GM12878 (cell line): Measurements from ENCODE around the gene LMF1. TPM values are rescaled to one million over a fixed set of nuclear protein-coding genes. Genes with fewer than 3 reads are reported as not detected.

Experiments used
- ATAC-seq: fragments of 200-7000 bp; cut with Tn5 transposase; 3 replicates; pipeline ENCODE4 v1.9.1; 2020; ENCODE audit warnings: mild to moderate bottlenecking, moderate library complexity
- BruUV-seq: library from RNA; stranded (reverse); fragments of 400-500 nt; replicated peaks from 2 replicates; lab custom pipeline; 2021; lab: Mats Ljungman, UMichigan
- CTCF ChIA-PET: fragments of 300-600 bp; sonication (Branson Sonifier 250); formaldehyde crosslinking; extraction: SDS; loops from one replicate; lab custom pipeline; 2021; ENCODE audit warnings: inconsistent platforms; lab: Yijun Ruan, JAX
- POLR2A ChIA-PET: fragments of 350-600 bp; formaldehyde crosslinking; extraction: SDS; loops from one replicate; lab custom pipeline; 2021; ENCODE audit warnings: inconsistent platforms; lab: Charles Lee
- RAD21 ChIA-PET: fragments of 300-600 bp; sonication (Branson Sonifier 250); formaldehyde crosslinking; loops from one replicate; lab custom pipeline; 2023; ENCODE audit warnings: antibody characterized with exemption; ENCODE audit not compliant: unreplicated experiment; lab: Charles Lee
- SMC1A ChIA-PET: fragments of 300-600 bp; sonication (Branson Sonifier 250); formaldehyde crosslinking; loops from one replicate; lab custom pipeline; 2023; ENCODE audit not compliant: unreplicated experiment, uncharacterized antibody; lab: Charles Lee
- DNase-seq: peaks from one replicate; pipeline ENCODE4 v3.0.0-alpha.2; 2011; ENCODE audit warnings: low read depth, low spot score
- FAIRE-seq: peaks from 3 replicates; lab custom pipeline; 2011; peaks lifted over from hg19 to GRCh38; lab: Jason Lieb, UNC
- H2AFZ ChIP-seq: 2 replicates; pipeline ENCODE4 v1.6.0; 2011; ENCODE audit warnings: low read depth, low read length, control low read depth; ENCODE audit not compliant: control insufficient read depth
- H3K27ac ChIP-seq: 2 replicates; pipeline ENCODE4 v1.5.1; 2011; ENCODE audit warnings: control low read depth; ENCODE audit not compliant: control insufficient read depth, insufficient read depth
- H3K27me3 ChIP-seq, 2 experiments: replicated peaks in 1 of 2; 2 replicates each; pipeline versions ENCODE4 v1.6.0 to v1.6.1; 2011; ENCODE audit warnings: low read length in 1 of 2; ENCODE audit not compliant: control insufficient read depth in 2 of 2, insufficient read depth in 2 of 2
- H3K36me3 ChIP-seq, 2 experiments: 2 replicates each; pipeline ENCODE4 v1.5.1; 2011; ENCODE audit warnings: low read length in 1 of 2; ENCODE audit not compliant: control insufficient read depth in 2 of 2, insufficient read depth in 2 of 2
- H3K4me1 ChIP-seq: 2 replicates; pipeline ENCODE4 v1.6.1; 2011; ENCODE audit warnings: mild to moderate bottlenecking, low read length, moderate library complexity, mixed read lengths; ENCODE audit not compliant: control insufficient read depth, insufficient read depth
- H3K4me2 ChIP-seq: 2 replicates; pipeline ENCODE4 v1.6.0; 2011; ENCODE audit warnings: control low read depth; ENCODE audit not compliant: control insufficient read depth, insufficient read depth
- H3K4me3 ChIP-seq: fragments of 200-600 bp; sonication (generic); 2 replicates; pipeline ENCODE4 v1.5.1; 2016
- H3K79me2 ChIP-seq: 2 replicates; pipeline ENCODE4 v1.6.0; 2011; ENCODE audit warnings: low read length; ENCODE audit not compliant: control insufficient read depth, insufficient read depth
- H3K9ac ChIP-seq: 2 replicates; pipeline ENCODE4 v1.8.0; 2011; ENCODE audit warnings: low read length, control low read depth, mixed read lengths; ENCODE audit not compliant: control insufficient read depth, insufficient read depth
- H3K9me3 ChIP-seq: replicated peaks from 3 replicates; pipeline ENCODE4 v1.5.1; 2011; ENCODE audit warnings: mild to moderate bottlenecking, low read length; ENCODE audit not compliant: control insufficient read depth, insufficient read depth
- H4K20me1 ChIP-seq: 2 replicates; pipeline ENCODE4 v1.6.0; 2011; ENCODE audit not compliant: control insufficient read depth, insufficient read depth
- ATF3 ChIP-seq: IDR thresholded peaks from 2 replicates; pipeline ENCODE4 v1.6.1; 2011; ENCODE audit warnings: low read depth, mild to moderate bottlenecking, low read length, moderate library complexity, borderline replicate concordance; ENCODE audit errors: extremely low read depth
- CHD2 ChIP-seq: IDR thresholded peaks from 2 replicates; pipeline ENCODE4 v1.6.1; 2011; ENCODE audit warnings: low read depth, low read length, improper control_type of control experiment, borderline replicate concordance
- CREM ChIP-seq: IDR thresholded peaks from 2 replicates; pipeline ENCODE4 v1.6.1; 2014; ENCODE audit warnings: antibody characterized with exemption, low read depth
- GABPA ChIP-seq: IDR thresholded peaks from 2 replicates; pipeline ENCODE4 v1.6.1; 2014; ENCODE audit warnings: antibody characterized with exemption, low read depth, mild to moderate bottlenecking, inconsistent platforms
- HDAC6 ChIP-seq: fragments of 200-600 bp; sonication (generic); IDR thresholded peaks from one replicate; pipeline ENCODE4 v1.8.0; 2017; ENCODE audit warnings: antibody characterized with exemption; ENCODE audit not compliant: unreplicated experiment
- KLF5 ChIP-seq: fragments of 450-650 bp; IDR thresholded peaks from 2 replicates; pipeline ENCODE4 v1.6.1; 2014; ENCODE audit warnings: mild to moderate bottlenecking; ENCODE audit not compliant: partially characterized antibody
- MYC ChIP-seq: IDR thresholded peaks from 2 replicates; pipeline ENCODE4 v1.6.1; 2011; ENCODE audit warnings: mild to moderate bottlenecking, low read length, moderate library complexity, inconsistent platforms; ENCODE audit not compliant: insufficient read depth, insufficient replicate concordance, insufficient read length, severe bottlenecking
- NFYB ChIP-seq: IDR thresholded peaks from 2 replicates; pipeline ENCODE4 v1.6.1; 2011; ENCODE audit warnings: low read depth, mild to moderate bottlenecking, low read length, improper control_type of control experiment, moderate library complexity; ENCODE audit not compliant: insufficient read depth
- NR2F1 ChIP-seq: fragments of 450-650 bp; conservative IDR thresholded peaks from 2 replicates; pipeline ENCODE4 v1.6.1; 2017; ENCODE audit warnings: mild to moderate bottlenecking
- SIN3A ChIP-seq: IDR thresholded peaks from 2 replicates; pipeline ENCODE4 v1.6.1; 2012; ENCODE audit warnings: low read depth, low read length, improper control_type of control experiment
- SMAD5 ChIP-seq: IDR thresholded peaks from 2 replicates; pipeline ENCODE4 v1.6.1; 2016; ENCODE audit warnings: antibody characterized with exemption, low read depth
- SMC3 ChIP-seq: IDR thresholded peaks from 2 replicates; pipeline ENCODE4 v1.6.1; 2011; ENCODE audit warnings: low read length, improper control_type of control experiment, borderline replicate concordance
- ZBTB4 ChIP-seq: fragments of 450-650 bp; formaldehyde crosslinking; IDR thresholded peaks from 2 replicates; pipeline ENCODE4 v1.4.0; 2022; ENCODE audit warnings: mild to moderate bottlenecking, moderate library complexity
- WGBS: methylation state at CpG from one replicate; pipeline ENCODE4 v1.1.6; 2016; ENCODE audit warnings: low lambda C conversion rate; ENCODE audit not compliant: insufficient replicate concordance, insufficient coverage; ENCODE audit errors: missing lambda C conversion rate; 5-methylcytosine and 5-hydroxymethylcytosine counted together
- in situ Hi-C: fragments of 300-500 bp; cut with MboI; formaldehyde crosslinking; loops from 9 replicates; pipeline ENCODE4 v1.14.3; 2018; ENCODE audit warnings: mixed read lengths
- intact Hi-C: fragments of 100-400 bp; cut with micrococcal nuclease; formaldehyde crosslinking; loops from one replicate; pipeline ENCODE4 v1.14.2; 2022; ENCODE audit not compliant: unreplicated experiment
- polyA plus RNA-seq, 11 experiments: library from polyadenylated mRNA; depleted of rRNA in 4 of 11; unstranded in 6 of 11; stranded (reverse) in 5 of 11; fragments of >200 nt; fragmentation: Nextera tagmentation in 4 of 11; fragmentation: Illumina TruSeq in 1 of 11; extraction: Ambion mirVana in 4 of 11; extraction: Trizol in 1 of 11; gene quantifications; 1 replicate in 1 of 11; 2 replicates in 10 of 11; pipeline versions ENCODE4 v1.2.1 to v1.2.3, GENCODE V29; 2011 to 2016; ENCODE audit warnings: inconsistent platforms in 2 of 11, missing spikeins in 2 of 11, low read depth in 1 of 11
- total RNA-seq, 4 experiments: library from RNA; depleted of rRNA in 3 of 4; stranded (reverse); fragments of >200 nt in 3 of 4; fragmentation: Illumina TruSeq in 1 of 4; extraction: Trizol in 1 of 4; gene quantifications; 2 replicates each; pipeline versions ENCODE4 v1.2.1 to v1.2.3, GENCODE V29; 2013 to 2021
- TF ChIP-seq, protein P1 (sequence below): fragments of 150-350 bp; IDR thresholded peaks from 2 replicates; pipeline ENCODE4 v1.6.1; 2014; ENCODE audit warnings: mild to moderate bottlenecking, low read depth, low read length

Gene LMF1
- total and polyA plus RNA-seq, 10 of the 15 experiments (the other 5 are each of a cell fraction or from before 2014, with no cell fraction given) = 0.18 to 3.2 (median 1.4) TPM; not detected in 1

GRCh38 chr16:946048-946395 lies 24.8 kb downstream of the LMF1 start:
- H3K27ac ChIP-seq = no peak overlapping the region
- DNase-seq (no peak), ATAC-seq (no peak), FAIRE-seq (no peak)
- no peaks in the 10 kb centered on the region for H4K20me1 ChIP-seq
- no peak overlapping the region for H3K9ac ChIP-seq
- WGBS = 40% methylated on average over 8 of the region's 8 CpGs
- in situ Hi-C loops = no loop called here
- ChIA-PET POLR2A (no interaction called here), SMC1A (no interaction called here), CTCF (no interaction called here), RAD21 (no interaction called here)
- no peaks in the 10 kb centered on the region for H3K4me1 ChIP-seq
- intact Hi-C loops = no loop called here
- BruUV-seq = no TSS peak
- H3K4me3 ChIP-seq = no peak overlapping the region
- H3K9me3 ChIP-seq = peaks cover 2% of the 10 kb centered on the region; the same call in 2 of the 3 replicates
- TF ChIP-seq CHD2 (no peak), MYC (no peak), NR2F1 (no peak), GABPA (no peak), SIN3A (no peak), ATF3 (no peak), SMAD5 (no peak), HDAC6 (no peak), NFYB (no peak), CREM (no peak), KLF5 (no peak), ZBTB4 (CRISPR knock-in tag) (no peak), SMC3 (no peak)
- TF ChIP-seq, protein P1, sequence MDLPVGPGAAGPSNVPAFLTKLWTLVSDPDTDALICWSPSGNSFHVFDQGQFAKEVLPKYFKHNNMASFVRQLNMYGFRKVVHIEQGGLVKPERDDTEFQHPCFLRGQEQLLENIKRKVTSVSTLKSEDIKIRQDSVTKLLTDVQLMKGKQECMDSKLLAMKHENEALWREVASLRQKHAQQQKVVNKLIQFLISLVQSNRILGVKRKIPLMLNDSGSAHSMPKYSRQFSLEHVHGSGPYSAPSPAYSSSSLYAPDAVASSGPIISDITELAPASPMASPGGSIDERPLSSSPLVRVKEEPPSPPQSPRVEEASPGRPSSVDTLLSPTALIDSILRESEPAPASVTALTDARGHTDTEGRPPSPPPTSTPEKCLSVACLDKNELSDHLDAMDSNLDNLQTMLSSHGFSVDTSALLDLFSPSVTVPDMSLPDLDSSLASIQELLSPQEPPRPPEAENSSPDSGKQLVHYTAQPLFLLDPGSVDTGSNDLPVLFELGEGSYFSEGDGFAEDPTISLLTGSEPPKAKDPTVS = no peak
- H2AFZ ChIP-seq = no peak overlapping the region
- H3K4me2 ChIP-seq = no peak overlapping the region
- H3K36me3 ChIP-seq = no peaks in the 10 kb centered on the region
- no peaks in the 10 kb centered on the region for H3K79me2 ChIP-seq
- H3K27me3 ChIP-seq = no peaks in the 10 kb centered on the region
